Activated T-cell treated with anti-CD3 and anti-CD28 coated beads, Interleukin-2, amount 50 U/mL, for 72 hours (primary cell): ENCODE data around the gene SLC12A8. TPM values are rescaled to one million over a fixed set of nuclear protein-coding genes. Genes with fewer than 3 reads are reported as not detected.

ENCODE experiments used
- ATAC-seq, 2 donors: fragments of 150-1000 bp; cut with Tn5 transposase; replicated peaks in 1 of 2; 2 replicates each; pipeline ENCODE4 v1.10.0; 2021; ENCODE audit warnings: moderate library complexity in 2 of 2, mild to moderate bottlenecking in 1 of 2
- DNase-seq, 2 donors: peaks; one replicate each; pipeline ENCODE4 v3.0.0; 2021 to 2022; ENCODE audit warnings: mixed read lengths in 1 of 2
- H3K27ac Mint-ChIP-seq: one replicate; pipeline ENCODE4 v1.8.0; 2022; ENCODE audit warnings: mild to moderate bottlenecking, moderate library complexity, mixed read lengths
- H3K27me3 Mint-ChIP-seq: one replicate; pipeline ENCODE4 v1.8.0; 2022; ENCODE audit warnings: low read depth, mixed read lengths
- H3K36me3 Mint-ChIP-seq, 2 donors: one replicate each; pipeline ENCODE4 v1.8.0; 2022; ENCODE audit warnings: mixed read lengths in 2 of 2, mild to moderate bottlenecking in 1 of 2; ENCODE audit not compliant: insufficient read depth in 2 of 2
- H3K4me1 Mint-ChIP-seq: one replicate; pipeline ENCODE4 v1.8.0; 2022; ENCODE audit warnings: low read depth, mixed read lengths
- H3K4me3 Mint-ChIP-seq, 2 donors: one replicate each; pipeline ENCODE4 v1.8.0; 2022; ENCODE audit warnings: mild to moderate bottlenecking in 2 of 2, mixed read lengths in 2 of 2, moderate library complexity in 2 of 2
- H3K9me3 Mint-ChIP-seq, 2 donors: one replicate each; pipeline ENCODE4 v1.8.0; 2022; ENCODE audit warnings: mixed read lengths in 2 of 2
- total RNA-seq, 2 donors: library from RNA; stranded (reverse); gene quantifications; one replicate each; pipeline ENCODE4 v1.2.3, GENCODE V29; 2022

Gene SLC12A8
- total RNA-seq, 2 donors from 2014 or later: 0.53 to 2.2 TPM

DNA sequence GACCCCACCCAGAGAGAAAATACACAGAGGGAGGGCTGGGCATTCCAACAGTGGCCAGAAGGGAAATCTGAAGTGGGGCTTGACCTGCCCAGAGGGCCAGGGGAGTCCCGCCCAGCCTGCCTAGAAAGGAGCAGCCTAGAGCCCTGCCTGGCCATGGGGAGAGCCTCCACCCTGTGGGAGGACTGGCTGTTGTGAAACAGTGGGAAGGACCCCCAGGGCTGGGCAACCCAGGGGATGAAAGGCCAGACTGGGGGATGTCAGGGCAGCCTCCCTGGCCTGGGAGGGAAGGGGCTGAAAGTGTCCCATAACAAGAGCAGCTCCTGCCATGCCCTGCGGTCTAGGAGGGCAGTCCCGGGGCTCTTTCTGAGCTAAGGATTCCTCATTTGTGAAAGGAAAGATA, 69.0 kb downstream of the SLC12A8 start:
- ATAC-seq (no peak), DNase-seq (no peak)
- no peak overlapping the region for H3K4me3 Mint-ChIP-seq
- no peaks in the 10 kb centered on the region for H3K9me3 Mint-ChIP-seq
- peaks cover 29% of the 10 kb centered on the region for H3K4me1 Mint-ChIP-seq
- peaks cover 55% of the 10 kb centered on the region for H3K27me3 Mint-ChIP-seq
- H3K27ac Mint-ChIP-seq: no peak overlapping the region
- H3K36me3 Mint-ChIP-seq: peaks cover 2 to 3% of the 10 kb centered on the region in 2 donors

DNA sequence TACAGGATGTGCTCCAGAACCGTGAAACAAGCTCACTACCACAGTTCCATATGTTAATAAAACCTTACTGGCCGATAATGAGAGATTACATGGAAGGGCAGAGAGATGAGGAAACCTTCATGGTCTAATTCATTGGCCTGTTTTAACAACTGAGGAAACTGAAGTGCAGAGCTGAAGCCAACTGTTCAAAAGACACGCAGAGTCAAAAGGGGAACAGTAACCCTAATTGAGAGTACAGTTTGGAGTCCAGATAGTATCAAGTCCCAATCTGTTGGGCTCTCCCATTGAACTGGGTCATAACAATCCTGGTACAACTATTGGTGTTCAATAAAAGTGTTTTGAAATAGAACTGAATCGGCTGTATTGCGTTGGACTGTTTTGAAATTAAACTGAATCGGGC, 69.6 kb downstream of the SLC12A8 start:
- no peak for ATAC-seq
- peaks cover 57% of the 10 kb centered on the region for H3K27me3 Mint-ChIP-seq
- peak overlapping the region in 1 of 2 donors; percentile 6 for H3K4me3 Mint-ChIP-seq
- peaks cover 2 to 3% of the 10 kb centered on the region in 2 donors for H3K36me3 Mint-ChIP-seq
- H3K27ac Mint-ChIP-seq: no peak overlapping the region
- peaks cover 31% of the 10 kb centered on the region for H3K4me1 Mint-ChIP-seq
- no peak for DNase-seq
- no peaks in the 10 kb centered on the region for H3K9me3 Mint-ChIP-seq

DNA sequence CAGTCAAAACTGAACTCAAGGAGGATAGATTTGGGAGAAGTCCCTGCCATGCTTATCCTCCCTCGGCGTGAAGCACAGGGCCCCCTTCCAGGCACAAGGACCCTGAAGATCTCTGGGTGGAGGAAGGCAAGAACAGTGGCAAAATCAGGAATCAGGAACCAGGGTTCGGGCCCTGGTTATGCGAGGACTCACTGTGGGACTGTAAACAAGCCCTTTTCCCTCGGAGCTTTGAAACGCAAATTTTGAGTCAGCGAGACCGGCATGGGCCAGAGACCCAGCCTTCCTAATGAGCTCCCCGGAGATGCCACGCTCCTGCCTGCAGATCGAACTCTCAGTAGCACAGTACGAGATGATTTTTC, 70.1 kb downstream of the SLC12A8 start:
- peaks cover 2 to 3% of the 10 kb centered on the region in 2 donors for H3K36me3 Mint-ChIP-seq
- H3K27ac Mint-ChIP-seq: no peak overlapping the region
- peaks cover 35% of the 10 kb centered on the region for H3K4me1 Mint-ChIP-seq
- DNase-seq (no peak), ATAC-seq (no peak)
- H3K9me3 Mint-ChIP-seq: no peaks in the 10 kb centered on the region
- H3K27me3 Mint-ChIP-seq: peaks cover 60% of the 10 kb centered on the region
- H3K4me3 Mint-ChIP-seq: peak overlapping the region in 1 of 2 donors; percentile 90

DNA sequence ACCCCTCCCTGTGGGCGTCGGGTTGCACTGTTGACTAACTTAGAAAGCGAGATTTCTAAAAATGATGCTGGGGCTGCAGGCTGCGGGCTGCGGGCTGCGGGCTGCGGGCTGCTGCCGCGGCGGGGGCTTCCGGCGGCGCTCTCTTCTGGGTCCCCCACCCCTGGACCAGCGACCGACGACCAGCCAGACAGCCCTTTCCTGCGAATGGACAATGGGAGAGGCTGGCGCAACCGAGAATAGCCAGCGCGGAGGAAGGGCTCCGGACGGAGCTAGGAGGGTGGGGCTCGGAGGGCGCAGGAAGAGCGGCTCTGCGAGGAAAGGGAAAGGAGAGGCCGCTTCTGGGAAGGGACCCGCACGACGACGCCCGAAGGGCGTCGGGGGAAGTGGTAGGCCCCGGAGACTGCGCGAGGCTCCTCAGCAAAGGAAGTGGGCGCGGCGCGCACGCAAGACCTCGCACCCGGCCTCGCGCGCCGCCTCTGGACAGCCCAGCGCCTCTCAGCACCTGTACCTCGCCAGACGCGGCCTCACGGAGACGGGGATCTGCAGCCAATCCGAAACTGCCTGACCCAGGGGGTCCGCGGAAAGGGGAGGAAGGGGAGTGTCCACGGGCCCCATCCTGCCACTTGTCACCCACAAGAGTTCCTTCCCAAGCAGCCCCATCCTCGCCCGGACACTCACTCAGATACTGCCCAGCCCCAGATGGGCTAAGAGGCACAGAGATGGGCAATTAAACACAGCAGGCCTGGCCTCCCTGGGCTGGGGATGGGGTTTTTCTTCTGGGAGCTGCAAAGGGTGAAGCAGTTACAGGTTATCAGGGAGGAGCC, 70.7 kb downstream of the SLC12A8 start:
- H3K27ac Mint-ChIP-seq: peak overlapping the region; percentile 77
- H3K9me3 Mint-ChIP-seq: no peaks in the 10 kb centered on the region
- peaks cover 36% of the 10 kb centered on the region for H3K4me1 Mint-ChIP-seq
- peaks cover 2 to 3% of the 10 kb centered on the region in 2 donors for H3K36me3 Mint-ChIP-seq
- ATAC-seq (peak; percentile 85 to 86), DNase-seq (peak; percentile 88 to 89)
- H3K27me3 Mint-ChIP-seq: peaks cover 61% of the 10 kb centered on the region
- H3K4me3 Mint-ChIP-seq: peak overlapping the region; percentile 89 to 90

- H3K36me3 Mint-ChIP-seq: peaks cover 2 to 3% of the 10 kb centered on the region in 2 donors
- peak overlapping the region; percentile 89 to 90 for H3K4me3 Mint-ChIP-seq
- no peaks in the 10 kb centered on the region for H3K9me3 Mint-ChIP-seq
- no peak for ATAC-seq
- peaks cover 44% of the 10 kb centered on the region for H3K4me1 Mint-ChIP-seq
- peak overlapping the region; percentile 77 for H3K27ac Mint-ChIP-seq
- peaks cover 69% of the 10 kb centered on the region for H3K27me3 Mint-ChIP-seq
- no peak for DNase-seq
Measured at GRCh38 chr3:125140818-125141595, 71.5 kb downstream of the SLC12A8 start.

GRCh38 chr3:125140011-125140817, 72.3 kb downstream of the SLC12A8 start:
- H3K9me3 Mint-ChIP-seq: no peaks in the 10 kb centered on the region
- peaks cover 74% of the 10 kb centered on the region for H3K27me3 Mint-ChIP-seq
- H3K4me3 Mint-ChIP-seq: no peak overlapping the region
- peaks cover 2 to 3% of the 10 kb centered on the region in 2 donors for H3K36me3 Mint-ChIP-seq
- H3K27ac Mint-ChIP-seq: no peak overlapping the region
- peaks cover 44% of the 10 kb centered on the region for H3K4me1 Mint-ChIP-seq
- ATAC-seq: no peak
- no peak for DNase-seq

GRCh38 chr3:125139386-125139785, 73.2 kb downstream of the SLC12A8 start:
- H3K9me3 Mint-ChIP-seq: no peaks in the 10 kb centered on the region
- H3K36me3 Mint-ChIP-seq: peaks cover 2 to 3% of the 10 kb centered on the region in 2 donors
- H3K4me3 Mint-ChIP-seq: no peak overlapping the region
- peaks cover 74% of the 10 kb centered on the region for H3K27me3 Mint-ChIP-seq
- ATAC-seq (no peak), DNase-seq (no peak)
- H3K27ac Mint-ChIP-seq: no peak overlapping the region
- peaks cover 44% of the 10 kb centered on the region for H3K4me1 Mint-ChIP-seq

DNA sequence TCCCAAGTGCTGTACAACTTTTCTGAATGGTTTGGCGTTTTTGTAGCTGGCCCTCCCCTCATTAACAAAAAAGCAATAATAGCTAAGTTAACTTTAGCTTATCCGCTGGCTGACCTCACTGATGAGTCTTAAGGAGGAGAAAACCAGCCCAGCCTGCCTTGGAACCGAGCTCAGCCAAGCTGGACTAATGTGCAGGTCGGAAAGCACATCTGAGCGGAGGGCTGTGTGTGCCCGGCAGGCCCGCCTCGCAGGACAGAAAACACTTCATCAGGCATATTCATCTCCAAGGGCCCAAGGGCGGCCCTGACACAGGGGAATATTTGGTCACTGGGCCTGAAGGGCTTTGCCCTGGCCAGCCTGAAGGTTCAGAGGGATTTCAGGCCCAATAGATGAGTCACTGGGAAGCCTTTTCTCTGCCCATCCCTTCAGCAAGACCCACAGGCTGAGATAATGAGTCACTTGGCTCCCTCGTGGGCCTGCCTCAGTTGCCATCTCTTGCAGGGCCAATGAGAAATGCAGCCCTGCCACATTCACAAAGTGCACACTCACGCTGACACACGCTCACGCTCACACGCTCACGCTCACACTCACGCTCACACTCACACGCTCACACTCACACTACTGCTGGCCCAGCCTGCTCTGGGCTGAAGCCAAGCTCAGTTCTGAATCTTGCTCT, 75.1 kb downstream of the SLC12A8 start:
- no peak for ATAC-seq
- DNase-seq: no peak
- Mint-ChIP-seq H3K4me3 (no peak overlapping the region), H3K4me1 (peaks cover 38% of the 10 kb centered on the region), H3K27ac (no peak overlapping the region), H3K27me3 (peaks cover 63% of the 10 kb centered on the region), H3K36me3 (peaks cover 2 to 3% of the 10 kb centered on the region in 2 donors), H3K9me3 (no peaks in the 10 kb centered on the region)

DNA sequence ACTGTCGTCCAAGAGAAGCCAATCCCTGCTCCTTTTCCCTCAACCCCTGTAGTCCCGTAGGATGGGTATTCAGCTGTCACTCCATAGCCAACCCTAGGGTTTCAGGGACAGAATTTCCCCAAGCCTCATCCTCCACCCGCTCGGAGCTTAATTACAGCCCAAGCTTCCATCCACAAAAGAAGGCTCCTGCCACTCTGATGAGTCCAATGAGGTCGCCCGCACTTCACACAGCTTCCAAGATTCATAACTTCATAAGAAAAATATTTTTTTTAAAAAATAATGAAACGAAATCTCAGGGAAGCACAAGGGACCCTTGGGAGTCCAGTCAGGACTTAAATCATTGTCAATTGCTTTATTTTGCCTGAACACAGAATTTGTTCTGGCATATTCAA, 75.6 kb downstream of the SLC12A8 start:
- Mint-ChIP-seq H3K9me3 (no peaks in the 10 kb centered on the region), H3K36me3 (peaks cover 2 to 3% of the 10 kb centered on the region in 2 donors), H3K4me3 (no peak overlapping the region), H3K27ac (no peak overlapping the region), H3K4me1 (peaks cover 33% of the 10 kb centered on the region), H3K27me3 (peaks cover 66% of the 10 kb centered on the region)
- ATAC-seq (no peak), DNase-seq (no peak)

DNA sequence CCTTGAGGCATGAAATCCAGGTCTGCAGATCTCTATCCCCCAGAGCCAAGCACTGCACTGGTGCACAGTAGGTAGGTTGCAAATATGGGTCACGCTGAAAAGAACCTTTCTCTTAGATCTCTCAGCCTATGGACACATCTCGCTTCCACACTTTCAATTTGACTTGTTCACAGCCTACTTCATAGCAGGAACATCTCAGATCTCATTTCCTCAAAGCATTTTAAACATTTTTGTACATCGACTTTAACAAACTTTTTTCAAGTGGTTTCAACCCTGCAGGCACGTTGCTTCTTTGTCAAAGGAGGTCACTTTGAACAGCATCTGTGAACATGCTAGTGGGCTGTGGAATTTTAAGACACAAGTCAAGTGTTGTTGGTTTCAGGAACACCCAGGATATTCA, 76.0 kb downstream of the SLC12A8 start:
- Mint-ChIP-seq H3K36me3 (peaks cover 2 to 3% of the 10 kb centered on the region in 2 donors), H3K4me1 (peaks cover 29% of the 10 kb centered on the region), H3K9me3 (no peaks in the 10 kb centered on the region), H3K27ac (no peak overlapping the region), H3K27me3 (peaks cover 67% of the 10 kb centered on the region), H3K4me3 (no peak overlapping the region)
- ATAC-seq: no peak
- DNase-seq: no peak

DNA sequence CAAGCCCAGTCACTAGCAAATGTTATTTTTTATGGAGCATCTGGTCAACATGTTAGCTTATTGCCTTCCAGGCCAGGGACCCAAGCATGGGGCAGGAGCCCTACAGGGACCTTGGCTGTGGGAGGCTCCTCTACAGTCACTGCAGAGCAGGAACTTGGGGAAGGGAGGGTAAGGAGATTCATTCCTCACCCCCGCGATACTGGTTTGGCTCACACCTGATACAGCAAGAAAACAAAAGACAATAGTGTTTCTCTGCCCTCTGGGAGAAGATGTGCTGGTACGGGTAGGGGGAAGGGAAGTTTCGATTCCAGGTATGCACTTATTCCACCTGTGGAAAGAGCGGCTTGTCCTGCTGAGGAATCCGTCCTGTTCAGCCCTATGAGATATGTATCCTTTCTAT, 77.6 kb downstream of the SLC12A8 start:
- peaks cover 60% of the 10 kb centered on the region for H3K27me3 Mint-ChIP-seq
- H3K9me3 Mint-ChIP-seq: no peaks in the 10 kb centered on the region
- ATAC-seq (no peak), DNase-seq (no peak)
- H3K27ac Mint-ChIP-seq: no peak overlapping the region
- H3K4me1 Mint-ChIP-seq: peaks cover 15% of the 10 kb centered on the region
- no peak overlapping the region for H3K4me3 Mint-ChIP-seq
- H3K36me3 Mint-ChIP-seq: no peaks in the 10 kb centered on the region

DNA sequence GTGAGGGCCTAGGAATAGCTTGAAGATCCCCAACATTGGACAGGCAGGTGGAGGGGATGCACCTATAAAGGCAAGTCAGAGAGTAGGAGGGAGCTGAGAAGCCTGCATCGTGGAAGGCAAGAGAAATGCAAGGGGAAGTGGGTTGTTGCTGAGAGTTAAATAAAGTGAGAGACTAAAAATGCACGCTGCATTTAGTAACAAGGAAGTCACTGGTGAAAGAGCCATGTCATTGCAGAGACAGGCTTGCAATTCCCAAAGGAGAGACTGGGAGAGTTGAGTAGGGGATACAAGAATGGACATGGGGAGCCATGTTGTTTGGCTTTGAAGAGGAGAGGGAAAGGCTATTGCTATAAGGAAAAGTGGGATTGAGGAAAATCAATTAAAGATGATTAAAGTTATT, 79.7 kb downstream of the SLC12A8 start:
- Mint-ChIP-seq H3K4me1 (peaks cover 20% of the 10 kb centered on the region), H3K36me3 (peaks cover 0 to 2% of the 10 kb centered on the region in 2 donors), H3K27ac (no peak overlapping the region), H3K9me3 (no peaks in the 10 kb centered on the region), H3K4me3 (no peak overlapping the region), H3K27me3 (peaks cover 51% of the 10 kb centered on the region)
- ATAC-seq (no peak), DNase-seq (no peak)
